H1 (cell line): ENCODE data around the gene ASS1. TPM values are rescaled to one million over a fixed set of nuclear protein-coding genes. Genes with fewer than 3 reads are reported as not detected.

Source experiments
- FOSL1 ChIP-seq: IDR thresholded peaks from 2 replicates; pipeline ENCODE4 v1.6.1; 2011; ENCODE audit warnings: mild to moderate bottlenecking, low read depth, low read length, moderate library complexity; ENCODE audit not compliant: insufficient read depth
- JUND ChIP-seq: IDR thresholded peaks from 2 replicates; pipeline ENCODE4 v1.6.1; 2011; ENCODE audit warnings: mild to moderate bottlenecking, improper control_type of control experiment, low read length
- KDM5A ChIP-seq: fragments of 200-600 bp; IDR thresholded peaks from 2 replicates; pipeline ENCODE4 v1.7.1; 2012; ENCODE audit warnings: mild to moderate bottlenecking, low read length, inconsistent platforms, mixed read lengths
- SAP30 ChIP-seq: fragments of 300-600 bp; sonication (generic); IDR thresholded peaks from 2 replicates; pipeline ENCODE4 v1.7.1; 2012; ENCODE audit warnings: low read length, moderate library complexity, mild to moderate bottlenecking, inconsistent platforms; ENCODE audit not compliant: insufficient read depth, insufficient replicate concordance
- SP2 ChIP-seq: IDR thresholded peaks from 2 replicates; pipeline ENCODE4 v1.6.1; 2012; ENCODE audit warnings: mild to moderate bottlenecking, low read length, inconsistent platforms
- TAF7 ChIP-seq: optimal IDR thresholded peaks from 2 replicates; pipeline ENCODE3; 2011; ENCODE audit warnings: low read depth, mild to moderate bottlenecking, inconsistent platforms, low read length, moderate library complexity, borderline replicate concordance
- polyA plus RNA-seq, 7 experiments: library from polyadenylated mRNA; depleted of rRNA in 3 of 7; stranded (reverse) in 5 of 7; unstranded in 2 of 7; fragments of >200 nt in 5 of 7; fragments of 200-250 nt in 2 of 7; gene quantifications; 1 replicate in 5 of 7; 2 replicates in 1 of 7; 4 replicates in 1 of 7; pipeline versions ENCODE4 v1.2.1 to v1.2.3, GENCODE V29; 2011 to 2013; ENCODE audit warnings: missing spikeins in 2 of 7, mixed read lengths in 2 of 7
- total RNA-seq: library from RNA; stranded (reverse); fragmentation: NEBNext Ultra II Directional; extraction: Animal tissue kit (Norgen Biotek cat#: 25700); gene quantifications from 2 replicates; pipeline ENCODE4 v1.2.1, GENCODE V29; 2021

Gene ASS1
- total and polyA plus RNA-seq, 2 of the 8 experiments (the other 6 are each of a cell fraction or from before 2014, with no cell fraction given) = 108 to 296 TPM

GRCh38 chr9:130482463-130482862 is 37.7 kb downstream of the ASS1 start (continued):
- TF ChIP-seq SAP30 (no peak), TAF7 (no peak), KDM5A (no peak), FOSL1 (no peak), JUND (no peak), SP2 (no peak)
